Gastrocnemius medialis (tissue), 4 donors: ENCODE data around the gene BAIAP2L2.

Source experiments
- POLR2A ChIP-seq, 2 donors: fragments of 450-650 bp; IDR thresholded peaks; one replicate each; pipeline ENCODE4 v1.6.1; 2017; ENCODE audit warnings: antibody characterized with exemption in 2 of 2, mild to moderate bottlenecking in 2 of 2, moderate library complexity in 2 of 2
- TF ChIP-seq, protein P1 (sequence below), 5 experiments: fragments of 450-650 bp in 3 of 5; fragments of 200-600 bp in 2 of 5; sonication (generic) in 2 of 5; IDR thresholded peaks in 4 of 5; conservative IDR thresholded peaks in 1 of 5; 1 replicate in 4 of 5; 2 replicates in 1 of 5; pipeline ENCODE4 v1.5.1; 2016 to 2019; ENCODE audit warnings: antibody characterized with exemption in 5 of 5, mild to moderate bottlenecking in 3 of 5, moderate library complexity in 3 of 5

- TF ChIP-seq, protein P1, sequence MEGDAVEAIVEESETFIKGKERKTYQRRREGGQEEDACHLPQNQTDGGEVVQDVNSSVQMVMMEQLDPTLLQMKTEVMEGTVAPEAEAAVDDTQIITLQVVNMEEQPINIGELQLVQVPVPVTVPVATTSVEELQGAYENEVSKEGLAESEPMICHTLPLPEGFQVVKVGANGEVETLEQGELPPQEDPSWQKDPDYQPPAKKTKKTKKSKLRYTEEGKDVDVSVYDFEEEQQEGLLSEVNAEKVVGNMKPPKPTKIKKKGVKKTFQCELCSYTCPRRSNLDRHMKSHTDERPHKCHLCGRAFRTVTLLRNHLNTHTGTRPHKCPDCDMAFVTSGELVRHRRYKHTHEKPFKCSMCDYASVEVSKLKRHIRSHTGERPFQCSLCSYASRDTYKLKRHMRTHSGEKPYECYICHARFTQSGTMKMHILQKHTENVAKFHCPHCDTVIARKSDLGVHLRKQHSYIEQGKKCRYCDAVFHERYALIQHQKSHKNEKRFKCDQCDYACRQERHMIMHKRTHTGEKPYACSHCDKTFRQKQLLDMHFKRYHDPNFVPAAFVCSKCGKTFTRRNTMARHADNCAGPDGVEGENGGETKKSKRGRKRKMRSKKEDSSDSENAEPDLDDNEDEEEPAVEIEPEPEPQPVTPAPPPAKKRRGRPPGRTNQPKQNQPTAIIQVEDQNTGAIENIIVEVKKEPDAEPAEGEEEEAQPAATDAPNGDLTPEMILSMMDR (IDR thresholded peaks at IDR 0.05 in 4 of 5, conservative IDR thresholded peaks at IDR 0.05 in 1 of 5) = no peak
- no peak for TF ChIP-seq POLR2A (IDR thresholded peaks at IDR 0.05)
These were observed 69.3 kb downstream of the BAIAP2L2 start for GRCh38 chr22:38040953-38041759.
